GM19328 (cell line): ENCODE measurements around the gene FBXO41.

Experiments used
- ATAC-seq: cut with Tn5 transposase; IDR thresholded peaks from one replicate; pipeline ENCODE4 v1.9.1; 2021; ENCODE audit warnings: mild to moderate bottlenecking, moderate library complexity; ENCODE audit not compliant: unreplicated experiment

FBXO41 gene

DNA sequence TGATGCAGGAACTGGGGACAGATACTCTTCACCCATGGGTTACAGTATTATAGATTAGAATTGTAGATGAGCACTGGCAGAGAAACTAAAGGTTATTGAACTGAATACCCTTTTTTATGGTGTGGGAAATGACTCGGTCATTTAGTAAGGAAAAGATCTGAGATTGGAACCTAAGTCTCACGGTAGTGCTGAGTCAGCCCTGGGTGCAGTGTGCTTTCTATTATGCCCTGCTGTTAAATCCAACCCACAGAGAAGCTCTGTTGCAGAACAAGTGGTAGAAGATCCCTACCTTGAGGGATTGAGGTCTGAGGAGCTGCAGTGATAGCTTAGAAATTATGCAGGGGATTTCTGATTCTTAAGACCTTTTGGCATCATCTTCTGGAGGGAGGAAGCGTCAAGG lies 37.4 kb downstream of the FBXO41 start:
- no peak for ATAC-seq

DNA sequence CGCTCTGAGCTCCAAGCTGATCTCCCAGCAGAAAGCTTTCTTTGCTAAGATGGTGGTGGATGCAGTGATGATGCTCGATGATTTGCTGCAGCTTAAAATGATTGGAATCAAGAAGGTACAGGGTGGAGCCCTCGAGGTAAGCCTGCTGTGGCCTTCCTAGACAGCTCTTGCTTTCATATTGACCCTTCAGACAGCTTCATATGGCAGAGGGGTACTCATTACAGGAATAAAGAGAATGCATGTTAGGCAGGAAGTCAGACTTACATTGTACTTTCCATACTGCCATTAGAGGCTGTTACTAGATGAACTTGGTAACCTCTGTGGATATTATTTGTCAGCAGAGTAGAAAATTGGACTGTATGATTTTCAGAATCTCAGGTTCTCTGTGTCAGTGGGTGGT lies 39.7 kb downstream of the FBXO41 start:
- ATAC-seq, result no peak

DNA sequence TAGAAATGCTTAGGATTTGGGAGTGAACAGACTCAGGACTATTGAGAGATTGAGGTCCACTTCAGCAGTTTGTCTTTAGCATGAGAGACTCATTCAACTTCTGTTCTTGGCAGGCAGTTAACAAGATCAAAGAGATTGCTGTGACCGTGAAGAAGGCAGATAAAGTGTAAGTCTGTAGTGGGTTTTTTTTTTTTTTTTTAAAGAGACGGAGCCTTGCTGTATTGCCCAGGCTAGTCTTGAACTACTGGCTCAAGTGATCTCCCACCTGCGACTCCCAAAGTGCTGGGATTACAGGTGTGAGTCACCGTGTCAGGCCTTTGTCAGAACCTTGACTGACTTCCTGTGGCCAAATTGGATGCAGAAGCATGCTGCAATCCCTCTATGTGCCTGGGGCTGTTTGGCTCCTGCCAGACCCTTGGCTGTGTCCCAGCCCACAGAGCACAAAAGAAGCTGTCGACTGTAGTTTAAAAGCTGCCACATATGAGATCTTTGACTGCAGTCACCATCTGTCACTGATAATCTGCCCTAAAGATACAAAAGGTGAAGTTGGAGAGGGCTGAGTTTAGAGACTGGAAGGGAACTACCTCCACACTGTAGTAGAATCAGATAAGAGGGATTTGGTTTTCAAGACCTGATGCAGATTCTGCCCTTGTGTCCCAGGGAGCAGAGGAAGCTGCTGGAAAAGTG lies 40.3 kb downstream of the FBXO41 start:
- no peak for ATAC-seq

DNA sequence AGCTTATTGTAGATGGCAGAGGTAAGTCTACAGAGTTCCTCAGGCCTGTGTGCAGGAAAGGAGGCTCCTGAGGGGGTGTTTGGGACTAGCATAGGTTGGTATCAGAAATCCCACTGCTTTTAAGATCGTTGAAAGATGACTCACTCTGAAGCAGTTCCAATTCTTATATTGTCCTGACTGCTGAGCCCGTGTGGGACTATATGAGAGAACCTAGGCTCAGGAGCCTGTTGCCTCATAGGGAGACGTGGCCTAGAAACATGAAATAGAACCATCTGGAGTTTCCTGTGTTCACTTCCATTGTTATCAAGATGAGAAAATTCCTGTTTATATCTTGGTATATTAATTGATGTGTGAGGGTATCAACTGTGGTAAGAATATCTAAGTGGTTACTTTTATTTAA lies 44.5 kb downstream of the FBXO41 start:
- ATAC-seq, result no peak

DNA sequence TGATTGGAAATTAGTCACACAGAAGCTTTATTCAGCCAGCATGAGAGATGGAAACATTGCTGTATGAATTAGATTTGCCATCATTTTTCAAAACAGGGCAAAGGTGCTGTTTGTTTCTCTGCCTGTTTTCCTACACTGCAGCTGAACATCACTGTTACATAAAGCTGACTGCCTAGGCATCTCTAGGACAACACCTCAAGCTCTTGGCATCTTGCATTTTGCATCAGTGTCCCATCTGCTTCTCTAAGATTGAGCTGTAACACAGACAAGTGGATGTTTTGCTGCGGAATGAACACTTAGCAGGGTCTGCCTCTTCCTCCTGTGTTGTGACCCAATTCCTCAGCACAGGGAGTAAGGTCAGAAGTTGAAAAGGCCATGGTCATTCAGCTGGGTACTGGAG lies 45.3 kb downstream of the FBXO41 start:
- no peak for ATAC-seq

DNA sequence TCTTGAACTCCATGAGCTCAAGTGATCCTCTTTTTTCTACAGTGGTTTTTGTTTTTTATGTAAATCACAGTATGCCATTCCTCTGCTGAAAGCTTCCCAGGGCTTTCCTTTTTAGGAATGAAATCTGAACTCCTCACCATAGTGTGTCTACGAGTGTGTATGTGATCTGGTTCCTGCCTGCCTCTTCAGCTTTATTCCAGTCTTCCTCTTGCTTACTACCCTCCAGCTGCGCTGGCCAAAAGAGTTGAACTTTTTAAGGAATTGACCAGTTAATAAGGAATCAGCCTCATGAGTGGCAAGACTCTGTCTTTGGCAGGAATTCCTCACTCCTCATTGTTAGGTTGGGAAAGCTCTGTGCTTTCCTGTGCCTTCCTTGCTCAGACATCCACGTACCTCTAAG lies 46.1 kb downstream of the FBXO41 start:
- no peak for ATAC-seq

DNA sequence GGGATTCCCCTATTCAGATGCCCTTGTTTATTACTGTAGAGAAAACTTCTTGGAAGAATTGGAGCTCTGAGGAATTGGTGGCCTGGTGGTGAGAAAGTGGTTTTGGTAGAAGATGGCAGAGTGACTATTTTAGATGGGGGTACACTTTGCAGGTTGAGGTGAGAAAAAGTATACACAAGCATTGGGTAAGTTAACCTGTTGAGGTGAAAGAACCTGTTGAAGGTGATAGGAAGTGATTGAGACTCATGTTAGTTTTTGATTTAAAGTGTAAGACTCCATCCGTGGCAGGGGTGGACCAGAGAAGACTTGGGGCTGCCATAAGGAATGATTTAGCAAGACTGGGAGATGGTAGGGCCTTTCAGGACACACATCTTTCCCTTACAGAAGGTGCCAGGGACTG lies 47.1 kb downstream of the FBXO41 start:
- no peak for ATAC-seq

DNA sequence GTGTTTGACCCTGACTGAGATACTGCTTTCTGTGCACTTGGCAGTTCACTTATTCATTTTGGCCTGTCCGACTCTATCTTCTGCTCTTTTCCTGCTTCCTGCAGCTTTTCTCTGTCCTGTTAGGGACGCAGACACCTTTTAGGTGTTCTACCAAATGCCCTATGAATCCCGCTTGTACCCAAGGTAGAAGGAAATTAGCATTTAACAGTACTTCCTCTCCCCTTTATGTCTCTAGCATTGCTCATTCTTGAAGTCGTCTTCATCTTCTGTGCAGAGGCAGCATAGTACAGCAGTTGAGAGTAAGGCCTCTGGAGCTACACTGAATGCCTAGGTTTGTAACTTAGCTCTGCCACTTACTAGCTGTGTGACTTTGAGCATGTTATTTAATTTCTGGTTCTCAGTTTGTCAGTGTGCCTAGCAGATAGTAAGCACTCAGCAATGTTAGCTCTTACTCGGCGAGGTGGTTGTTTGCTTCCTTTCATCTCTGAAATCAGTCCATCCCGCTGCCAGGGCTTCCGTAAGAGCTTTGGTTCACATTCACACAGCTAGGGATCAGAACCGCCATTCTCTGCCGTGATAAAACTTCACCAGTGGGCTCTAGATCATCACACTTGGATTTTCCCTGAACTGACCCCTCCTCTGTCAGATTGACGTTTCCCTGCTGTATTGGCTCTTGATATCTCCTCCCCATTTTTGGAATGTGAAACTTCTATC lies 48.8 kb downstream of the FBXO41 start:
- ATAC-seq, result no peak

DNA sequence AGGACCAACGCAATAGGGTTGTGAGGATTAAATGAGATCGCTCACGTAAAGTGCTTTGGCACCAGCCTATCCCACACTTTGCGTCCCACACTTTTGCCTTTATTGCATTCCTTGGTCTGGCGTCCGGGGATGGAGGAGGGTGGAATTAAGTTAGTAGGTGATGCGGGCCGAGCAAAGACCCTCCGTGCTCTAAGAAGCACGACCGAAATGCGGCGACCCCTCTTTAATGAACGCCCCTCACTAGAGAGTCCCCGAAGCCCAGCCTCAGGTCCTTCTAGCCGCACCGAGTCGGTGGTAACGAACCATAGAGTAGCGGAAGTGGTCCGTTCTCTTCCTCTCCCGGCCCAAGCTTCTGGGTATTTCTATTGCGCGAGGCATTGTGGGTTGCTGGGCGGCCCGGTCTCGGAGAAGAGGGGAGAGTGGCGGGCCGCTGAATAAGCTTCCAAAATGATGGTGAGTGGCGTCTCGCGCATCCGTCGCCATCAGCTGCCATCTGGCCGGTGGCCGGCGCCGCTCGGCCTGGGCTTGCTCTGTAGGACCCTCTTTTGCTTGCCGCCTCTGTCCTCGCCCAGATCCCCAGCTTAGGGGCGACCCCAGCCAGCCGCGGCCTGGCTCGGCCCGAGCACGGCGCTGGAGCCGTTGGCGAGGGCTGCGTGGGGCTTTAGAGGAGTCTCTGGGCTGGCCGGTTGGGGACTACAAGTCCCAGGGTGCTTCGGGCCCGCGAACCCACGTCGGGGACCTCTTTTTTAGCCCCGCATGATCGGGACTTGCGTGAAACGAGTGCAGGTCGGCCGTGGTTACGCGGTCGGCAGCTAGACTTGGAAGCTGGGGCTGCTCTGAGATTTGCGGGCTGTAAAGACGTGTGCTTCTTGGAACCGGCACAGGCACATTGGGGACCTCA lies 50.1 kb downstream of the FBXO41 start, which contains the start of gene CCT7:
TSS of gene CCT7 (plus strand) at position 377 of the 901 bp plus-strand sequence. CDS start at position 448, 71 bp downstream.
- ATAC-seq, result peak; percentile 53

DNA sequence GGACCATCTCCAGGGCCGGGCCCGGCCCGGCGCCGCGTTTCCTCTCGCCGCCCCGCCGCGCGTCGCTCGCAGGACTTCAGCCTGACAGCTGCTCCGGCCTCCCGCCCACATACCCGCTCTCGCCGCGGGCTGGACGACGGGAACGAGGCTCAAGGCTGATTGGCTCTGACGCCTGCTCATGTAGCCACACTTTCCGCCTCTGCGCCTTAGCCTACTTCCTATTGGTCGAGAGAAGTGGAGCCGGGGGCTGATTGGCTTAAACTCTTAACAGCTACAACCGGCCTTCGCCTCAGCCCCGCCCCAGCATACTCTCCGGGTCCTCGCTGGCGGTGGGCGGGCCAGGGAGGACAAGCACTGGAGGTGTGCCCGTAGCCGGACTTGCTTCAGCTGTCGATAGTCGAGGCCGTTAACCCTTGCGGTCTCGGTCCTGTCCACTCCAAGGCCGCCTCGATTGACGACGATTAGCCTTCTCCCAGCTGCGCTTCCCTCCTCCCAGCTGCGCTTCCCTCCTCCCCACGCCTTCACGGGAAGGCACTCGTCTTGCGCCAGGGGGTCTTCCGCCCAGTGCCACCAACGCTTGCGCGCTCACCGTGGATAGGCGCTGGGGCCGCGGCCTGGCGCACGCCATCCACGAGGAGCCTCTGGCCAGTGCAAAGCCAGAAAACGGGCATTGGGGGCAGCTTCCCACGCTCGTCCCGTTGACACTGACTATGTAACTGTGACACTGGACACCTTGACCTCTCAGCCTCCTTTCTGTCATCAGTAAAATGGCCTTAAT lies 50.9 kb downstream of the FBXO41 start, which contains the start of gene PRADC1:
TSS of gene PRADC1 (minus strand) at position 86 of the 778 bp plus-strand sequence. CDS start at position 7, 79 bp downstream.
- peak; percentile 88 for ATAC-seq

DNA sequence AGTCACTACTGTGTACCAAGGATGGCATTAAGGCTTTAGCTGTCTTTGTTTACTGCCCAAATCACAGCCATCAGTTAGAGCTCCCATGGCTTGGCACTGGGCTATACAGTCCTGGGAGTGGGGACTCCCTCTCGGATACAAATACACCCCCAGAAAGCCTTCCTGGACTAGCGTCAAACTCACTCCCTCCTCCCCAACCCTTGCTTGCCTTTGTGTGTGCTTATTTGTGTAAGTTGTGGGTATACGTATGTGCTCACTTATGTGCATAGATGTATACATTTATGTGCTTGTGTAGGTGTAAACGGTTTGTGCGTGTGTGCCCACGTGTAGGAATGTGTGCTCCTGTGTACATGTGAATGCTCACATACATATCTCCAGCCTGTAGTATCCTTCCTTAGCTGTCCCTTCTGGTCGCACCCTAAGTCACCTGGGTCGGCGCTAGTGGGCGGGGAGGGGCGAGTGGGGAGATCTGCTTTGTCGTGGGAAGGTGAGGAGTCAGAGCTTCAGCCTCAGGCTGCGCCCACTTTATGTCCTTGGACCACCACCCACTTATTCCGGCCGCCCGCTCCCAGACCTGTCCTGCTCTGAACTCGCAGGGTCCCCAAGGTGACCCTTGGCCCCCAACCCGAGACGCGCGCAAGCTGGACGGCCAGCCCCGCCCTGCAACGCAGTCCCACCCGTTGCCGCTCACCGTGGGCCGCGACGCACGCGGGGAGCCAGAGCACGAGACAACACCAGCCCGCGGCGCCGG lies 51.7 kb downstream of the FBXO41 start:
- no peak for ATAC-seq

DNA sequence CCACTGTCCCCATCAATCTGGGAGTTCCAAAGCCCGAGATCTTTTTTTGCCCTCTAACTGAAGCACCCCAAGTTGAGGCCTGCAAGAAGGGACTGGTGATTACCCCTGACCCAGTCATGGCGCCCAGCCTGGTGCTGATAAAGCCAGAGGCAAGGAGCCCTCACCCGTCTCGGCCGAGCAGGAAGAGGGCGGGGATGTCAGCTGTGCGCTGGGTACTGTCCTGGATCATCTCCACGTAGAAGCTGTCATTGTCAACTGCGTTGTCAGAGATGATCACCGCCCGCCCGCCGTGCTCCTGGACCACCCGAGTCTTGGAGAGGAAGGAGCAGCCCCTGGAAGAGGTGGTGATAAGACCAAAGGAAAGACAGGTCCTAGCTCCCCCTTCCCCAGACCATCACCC lies 55.6 kb downstream of the FBXO41 start:
- no peak for ATAC-seq

DNA sequence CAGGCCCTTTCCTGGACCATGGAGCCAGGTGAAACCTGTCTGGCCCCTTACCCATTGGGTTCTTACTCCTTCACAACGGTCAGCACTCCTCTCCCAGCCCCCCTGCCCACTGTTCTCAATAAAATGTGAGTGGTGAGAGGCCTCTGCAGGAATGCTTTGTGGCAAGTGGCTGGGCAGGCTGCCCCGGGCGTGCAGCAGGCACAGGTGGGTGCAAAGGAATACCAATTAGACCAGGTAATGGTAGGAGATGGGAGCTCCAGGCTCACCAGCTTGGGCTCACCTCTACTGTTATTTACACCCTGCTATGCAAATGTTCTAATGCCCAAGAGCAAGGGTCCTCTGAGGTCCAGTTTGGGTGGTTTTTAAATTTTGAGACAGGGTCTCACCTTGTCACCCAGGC lies 57.2 kb downstream of the FBXO41 start:
- no peak for ATAC-seq

DNA sequence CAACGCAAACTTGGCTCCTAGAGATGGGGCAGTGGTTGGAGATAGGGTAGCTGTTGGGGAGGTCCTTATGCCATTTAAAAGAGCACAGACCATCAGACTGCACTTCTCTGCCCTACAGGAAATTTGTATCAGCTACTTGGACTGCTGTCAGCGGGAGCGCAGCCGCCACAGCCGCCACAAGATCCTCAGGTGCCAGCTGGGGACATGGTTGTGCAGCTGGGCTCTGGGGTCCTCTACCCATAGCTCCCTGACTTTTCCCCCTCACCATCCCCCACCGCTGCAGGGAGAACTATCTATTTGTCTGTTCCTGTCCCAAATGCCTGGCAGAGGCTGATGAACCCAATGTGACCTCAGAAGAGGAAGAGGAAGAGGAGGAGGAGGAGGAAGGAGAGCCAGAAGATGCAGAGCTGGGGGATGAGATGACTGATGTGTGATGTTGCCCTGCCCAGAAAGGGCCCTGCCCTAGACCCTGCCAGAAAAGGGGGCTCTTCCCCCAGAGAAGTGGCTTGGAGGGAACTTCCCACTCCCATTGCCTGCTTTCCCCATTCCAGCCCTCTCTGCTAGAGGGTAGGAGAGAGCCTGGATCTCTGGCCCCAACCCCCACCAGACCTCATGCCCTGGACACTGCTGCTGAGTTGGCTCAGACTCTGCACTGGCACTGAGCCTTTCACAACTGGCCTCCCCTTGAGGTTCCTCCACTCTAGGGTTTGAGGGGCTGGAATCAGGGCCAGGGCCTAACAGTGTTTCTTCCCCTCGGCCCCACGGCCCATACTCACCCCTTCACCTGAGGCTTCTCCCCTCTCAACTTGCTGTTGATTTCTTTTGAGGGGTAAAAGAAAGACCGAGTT lies 58.5 kb downstream of the FBXO41 start:
- no peak for ATAC-seq

DNA sequence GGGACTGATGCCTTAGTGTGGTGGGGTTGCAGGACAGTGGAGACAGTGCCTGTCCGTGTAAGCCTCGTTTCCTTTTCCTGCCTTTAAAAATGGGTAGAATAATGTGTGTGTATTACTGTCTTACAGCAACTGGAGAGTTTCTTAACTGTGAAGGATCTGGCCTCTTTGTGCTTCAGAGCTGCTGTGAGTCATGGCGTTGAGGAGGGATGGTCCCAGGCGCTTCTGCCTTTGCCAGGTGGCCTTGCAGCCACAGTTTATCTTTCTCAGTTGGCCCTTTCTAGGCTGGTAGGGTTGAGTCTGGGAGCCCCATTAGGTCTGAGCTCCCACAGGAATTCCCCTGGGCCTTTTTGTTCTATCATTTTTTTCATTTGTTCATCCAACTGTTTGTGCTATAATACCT lies 60.5 kb downstream of the FBXO41 start:
- no peak for ATAC-seq

DNA sequence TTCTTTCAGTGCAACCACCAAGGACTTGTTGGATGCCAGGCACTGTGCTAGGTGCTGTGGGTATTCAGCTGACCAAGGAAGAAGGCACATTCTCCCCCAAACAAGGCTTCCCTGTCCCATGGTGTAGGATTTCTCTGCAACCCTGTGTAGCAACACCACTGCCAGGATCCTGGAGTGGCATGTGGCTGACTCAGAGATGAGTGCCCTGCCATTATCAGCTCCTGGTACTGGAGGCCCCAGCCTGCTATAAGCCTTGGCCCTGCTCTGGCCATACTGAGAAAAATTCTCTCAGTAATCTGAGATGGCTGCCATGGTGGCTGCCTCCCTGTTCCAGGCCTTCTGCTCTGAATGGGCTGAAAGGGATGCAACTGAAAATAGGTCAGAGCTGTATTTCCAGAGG lies 66.0 kb downstream of the FBXO41 start:
- no peak for ATAC-seq

DNA sequence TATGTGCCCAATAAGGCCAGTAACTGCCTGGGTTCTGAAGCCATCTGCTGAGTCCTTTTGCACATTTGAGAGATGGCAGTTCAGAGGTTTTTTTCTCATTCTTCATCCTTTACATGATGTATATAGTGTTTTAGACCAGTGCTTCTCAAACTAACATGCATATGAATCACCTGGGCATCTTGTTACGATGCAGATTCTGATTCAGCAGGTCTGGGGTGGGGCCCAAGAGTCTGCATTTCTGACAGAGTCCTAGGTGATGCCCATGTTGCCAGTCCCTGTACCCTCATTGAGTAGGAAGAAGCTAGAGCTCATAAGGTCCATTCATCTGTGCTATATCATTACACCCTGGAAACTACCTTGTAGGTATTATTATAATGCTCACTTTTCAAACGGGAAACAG lies 66.5 kb downstream of the FBXO41 start:
- no peak for ATAC-seq

DNA sequence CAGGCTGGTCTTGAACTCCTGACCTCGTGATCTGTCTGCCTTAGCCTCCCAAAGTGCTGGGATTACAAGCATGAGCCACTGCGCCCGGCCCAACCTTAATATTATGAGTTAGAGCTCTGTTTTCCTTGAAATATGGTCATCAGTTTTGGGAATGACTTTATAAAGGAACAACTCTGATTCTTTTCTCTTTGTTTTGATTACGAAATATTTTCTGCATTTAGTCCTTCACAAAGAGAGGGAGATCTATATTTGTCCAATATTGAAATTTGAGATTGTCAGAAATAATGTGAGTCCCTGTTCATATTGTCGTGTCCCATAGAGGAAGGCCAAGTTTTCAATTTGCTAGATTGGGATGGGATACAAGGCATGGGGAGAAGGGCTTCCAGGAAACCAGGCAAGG lies 67.1 kb downstream of the FBXO41 start:
- no peak for ATAC-seq

DNA sequence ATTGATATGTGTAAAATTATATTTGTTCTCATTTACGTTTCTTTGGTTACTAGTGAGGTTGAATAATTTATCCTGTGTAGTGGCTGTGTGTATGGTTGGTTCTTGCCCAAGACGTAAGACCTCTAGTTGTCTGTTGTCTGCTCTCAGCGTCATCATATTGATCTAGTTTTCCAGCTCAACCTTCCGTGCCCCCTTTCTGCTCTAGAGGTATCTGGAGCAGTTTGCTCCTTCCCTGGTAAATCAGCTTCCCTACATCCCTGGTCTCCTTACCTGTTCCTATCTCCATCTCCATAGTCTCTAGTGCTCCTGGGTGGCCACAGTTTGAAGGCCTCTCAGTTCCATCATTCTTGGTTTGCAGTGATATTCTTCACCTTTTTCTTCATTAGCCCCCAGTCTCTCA lies 69.0 kb downstream of the FBXO41 start:
- ATAC-seq, result no peak
